Islet of Langerhans (tissue), 1 donor: ENCODE measurements around the gene STK33.

ENCODE experiments used
- FAIRE-seq: peaks from one replicate; lab custom pipeline; 2011; peaks lifted over from hg19 to GRCh38; lab: Jason Lieb, UNC

Gene STK33

GRCh38 chr11:8408151-8408941, 185.7 kb downstream of the STK33 start:
- FAIRE-seq: no peak

GRCh38 chr11:8403310-8403709, 190.7 kb downstream of the STK33 start:
- no peak for FAIRE-seq

GRCh38 chr11:8392886-8393285, 201.1 kb downstream of the STK33 start:
- FAIRE-seq: no peak

- FAIRE-seq: no peak
These were observed 201.9 kb downstream of the STK33 start for GRCh38 chr11:8392166-8392565.

- FAIRE-seq: no peak
These were observed 203.0 kb downstream of the STK33 start for GRCh38 chr11:8390851-8391612.

- FAIRE-seq: no peak
These were observed 204.7 kb downstream of the STK33 start for GRCh38 chr11:8389029-8389996.

- no peak for FAIRE-seq
These were observed 206.3 kb downstream of the STK33 start for GRCh38 chr11:8387693-8388092.

GRCh38 chr11:8387141-8387540, 206.9 kb downstream of the STK33 start:
- FAIRE-seq: no peak

GRCh38 chr11:8386134-8386864, 207.7 kb downstream of the STK33 start:
- FAIRE-seq: no peak

GRCh38 chr11:8384199-8384821, 209.7 kb downstream of the STK33 start:
- FAIRE-seq: no peak

- FAIRE-seq: no peak
These were observed 210.4 kb downstream of the STK33 start for GRCh38 chr11:8383627-8384026.

- FAIRE-seq: no peak
These were observed 210.8 kb downstream of the STK33 start for GRCh38 chr11:8383227-8383626.

GRCh38 chr11:8382436-8383053, 211.5 kb downstream of the STK33 start:
- no peak for FAIRE-seq

GRCh38 chr11:8381871-8382396, 212.1 kb downstream of the STK33 start:
- no peak for FAIRE-seq

GRCh38 chr11:8381343-8381742, 212.7 kb downstream of the STK33 start:
- no peak for FAIRE-seq

- FAIRE-seq: no peak
These were observed 218.1 kb downstream of the STK33 start for GRCh38 chr11:8375932-8376331.

- no peak for FAIRE-seq
These were observed 218.6 kb downstream of the STK33 start for GRCh38 chr11:8375460-8375859.

- FAIRE-seq: no peak
These were observed 219.3 kb downstream of the STK33 start for GRCh38 chr11:8374716-8375115.

GRCh38 chr11:8373519-8374432, 220.3 kb downstream of the STK33 start:
- FAIRE-seq: no peak
